K562 (cell line): ENCODE measurements around the gene VPS9D1. TPM values are rescaled to one million over a fixed set of nuclear protein-coding genes. Genes with fewer than 3 reads are reported as not detected.

Source experiments
- ATAC-seq: fragments of 200-7000 bp; cut with Tn5 transposase; 3 replicates; pipeline ENCODE4 v1.9.1; 2020; ENCODE audit warnings: moderate library complexity
- BruUV-seq: library from RNA; stranded (reverse); fragments of 400-500 nt; replicated peaks from 2 replicates; lab custom pipeline; 2021; lab: Mats Ljungman, UMichigan
- CTCF ChIA-PET: fragments of 300-600 bp; formaldehyde crosslinking; extraction: SDS; loops from one replicate; lab custom pipeline; 2021; ENCODE audit warnings: low intra/inter-chr PET ratio; lab: Yijun Ruan, JAX
- POLR2A ChIA-PET: fragments of 300-600, 350-650 bp; sonication (Branson Sonifier 250); formaldehyde crosslinking; extraction: SDS; loops from one replicate; lab custom pipeline; 2021; ENCODE audit warnings: antibody characterized with exemption, inconsistent platforms; lab: Yijun Ruan, JAX
- DNase-seq, 4 experiments: peaks; one replicate each; pipeline versions ENCODE4 v3.0.0 to v3.0.0-alpha.2; 2011 to 2018; ENCODE audit warnings: low spot score in 3 of 4, mixed read lengths in 3 of 4; ENCODE audit errors: extremely low read depth in 1 of 4
- FAIRE-seq: peaks from 2 replicates; lab custom pipeline; 2011; peaks lifted over from hg19 to GRCh38; lab: Jason Lieb, UNC
- H2AFZ ChIP-seq: 2 replicates; pipeline ENCODE4 v1.6.0; 2011; ENCODE audit warnings: low read depth, low read length, control low read depth, inconsistent platforms
- H3K27ac ChIP-seq: fragments of 200-600 bp; 3 replicates; pipeline ENCODE4 v1.8.0; 2011; ENCODE audit warnings: low read depth, mild to moderate bottlenecking, control low read depth, inconsistent platforms, low read length, moderate library complexity, mixed read lengths; ENCODE audit errors: extremely low read depth
- H3K27me3 ChIP-seq, 2 experiments: fragments of 300-600 bp in 1 of 2; 2 replicates in 1 of 2; 3 replicates in 1 of 2; pipeline versions ENCODE4 v1.6.0 to v1.8.0; 2011; ENCODE audit warnings: inconsistent platforms in 2 of 2, low read length in 2 of 2, mild to moderate bottlenecking in 1 of 2, mixed read lengths in 1 of 2, moderate library complexity in 1 of 2; ENCODE audit not compliant: control insufficient read depth in 2 of 2, insufficient read depth in 2 of 2
- H3K36me3 ChIP-seq: fragments of 300-600 bp; 3 replicates; pipeline ENCODE4 v1.8.0; 2011; ENCODE audit warnings: mild to moderate bottlenecking, low read length, inconsistent platforms; ENCODE audit not compliant: control insufficient read depth, insufficient read depth
- H3K4me1 ChIP-seq, 2 experiments: fragments of 200-600 bp in 1 of 2; replicated peaks in 1 of 2; 2 replicates in 1 of 2; 3 replicates in 1 of 2; pipeline versions ENCODE4 v1.5.1 to v1.8.0; 2011; ENCODE audit warnings: inconsistent platforms in 2 of 2, low read length in 2 of 2, mild to moderate bottlenecking in 1 of 2, mixed read lengths in 1 of 2, moderate library complexity in 1 of 2; ENCODE audit not compliant: control insufficient read depth in 2 of 2, insufficient read depth in 2 of 2
- H3K4me2 ChIP-seq: 2 replicates; pipeline ENCODE4 v1.6.1; 2011; ENCODE audit warnings: low read length, control low read depth, inconsistent platforms, mixed read lengths; ENCODE audit not compliant: insufficient read depth
- H3K4me3 ChIP-seq: fragments of 200-600 bp; sonication (generic), shearing (Covaris generic); 2 replicates; pipeline ENCODE4 v1.5.1; 2016; ENCODE audit warnings: control low read depth, inconsistent platforms
- H3K79me2 ChIP-seq: fragments of 200-600 bp; 3 replicates; pipeline ENCODE4 v1.8.0; 2011; ENCODE audit warnings: low read length, inconsistent platforms; ENCODE audit not compliant: control insufficient read depth, insufficient read depth
- H3K9ac ChIP-seq, 2 experiments: 2 replicates each; pipeline versions ENCODE4 v1.6.0 to v1.6.1; 2011; ENCODE audit warnings: low read depth in 2 of 2, low read length in 2 of 2, control low read depth in 1 of 2, inconsistent platforms in 1 of 2, mild to moderate bottlenecking in 1 of 2, mixed read lengths in 1 of 2; ENCODE audit not compliant: insufficient read depth in 1 of 2
- H3K9me1 ChIP-seq: one replicate; pipeline ENCODE4 v1.6.0; 2011; ENCODE audit warnings: inconsistent platforms, mild to moderate bottlenecking, low read length, moderate library complexity; ENCODE audit not compliant: control insufficient read depth, insufficient read depth
- H3K9me3 ChIP-seq: replicated peaks from 2 replicates; pipeline ENCODE4 v1.5.1; 2011; ENCODE audit warnings: low read depth, low read length, inconsistent platforms; ENCODE audit not compliant: control insufficient read depth, insufficient read depth
- H4K20me1 ChIP-seq: replicated peaks from 2 replicates; pipeline ENCODE4 v1.6.1; 2011; ENCODE audit warnings: low read length, inconsistent platforms, mixed read lengths; ENCODE audit not compliant: control insufficient read depth, insufficient read depth
- BACH1 ChIP-seq: fragments of 200-800 bp; sonication (Bioruptor generic); IDR thresholded peaks from 2 replicates; pipeline ENCODE4 v1.6.1; 2016; ENCODE audit warnings: missing genetic modification characterization, missing compliant biosample characterization
- EP300 ChIP-seq: IDR thresholded peaks from 2 replicates; pipeline ENCODE4 v1.6.1; 2012; ENCODE audit warnings: low read length, improper control_type of control experiment
- FOXK1 ChIP-seq: sonication (generic); formaldehyde crosslinking; IDR thresholded peaks from 2 replicates; pipeline ENCODE4 v1.8.0; 2022; ENCODE audit warnings: missing genetic modification reagents, mild to moderate bottlenecking, borderline replicate concordance
- HDAC3 ChIP-seq: fragments of 450-650 bp; IDR thresholded peaks from 2 replicates; pipeline ENCODE4 v1.6.1; 2018; ENCODE audit warnings: borderline replicate concordance, mild to moderate bottlenecking, moderate library complexity; ENCODE audit not compliant: partially characterized antibody
- SIX5 ChIP-seq, 2 experiments: IDR thresholded peaks; 2 replicates each; pipeline ENCODE4 v1.6.1; 2011; ENCODE audit warnings: low read length in 2 of 2, borderline replicate concordance in 1 of 2, low read depth in 1 of 2, mild to moderate bottlenecking in 1 of 2, moderate library complexity in 1 of 2; ENCODE audit not compliant: insufficient read depth in 1 of 2
- STAT5A ChIP-seq: IDR thresholded peaks from 2 replicates; pipeline ENCODE4 v1.6.1; 2012; ENCODE audit warnings: low read length, inconsistent platforms, borderline replicate concordance
- YY1 ChIP-seq, 3 experiments: IDR thresholded peaks; 2 replicates each; pipeline ENCODE4 v1.6.1; 2011; ENCODE audit warnings: low read length in 2 of 3, mild to moderate bottlenecking in 2 of 3, moderate library complexity in 2 of 3, borderline replicate concordance in 1 of 3, control low read depth in 1 of 3, low read depth in 1 of 3; ENCODE audit not compliant: insufficient read depth in 3 of 3, insufficient replicate concordance in 2 of 3, control insufficient read depth in 1 of 3, insufficient read length in 1 of 3; ENCODE audit errors: extremely low read depth in 1 of 3
- ZKSCAN3 ChIP-seq: fragments of 250-450 bp; sonication (Bioruptor Pico); IDR thresholded peaks from 2 replicates; pipeline ENCODE4 v1.4.0; 2020
- ZNF146 ChIP-seq: IDR thresholded peaks from one replicate; pipeline ENCODE4 v1.6.1; 2018; ENCODE audit warnings: missing compliant biosample characterization; ENCODE audit not compliant: unreplicated experiment
- ZNF668 ChIP-seq: fragments of 250-450 bp; sonication (Bioruptor Pico); IDR thresholded peaks from 2 replicates; pipeline ENCODE4 v1.8.0; 2022; ENCODE audit warnings: mild to moderate bottlenecking, inconsistent platforms
- ZNF778 ChIP-seq: fragments of 450-650 bp; formaldehyde crosslinking; IDR thresholded peaks from 2 replicates; pipeline ENCODE4 v1.4.0; 2020; ENCODE audit warnings: mild to moderate bottlenecking, moderate library complexity
- ZNF830 ChIP-seq: fragments of 250-450 bp; sonication (Bioruptor Pico); IDR thresholded peaks from 2 replicates; pipeline ENCODE4 v1.5.0; 2021; ENCODE audit warnings: mild to moderate bottlenecking
- WGBS: fragments of 100-300 bp; shearing (Covaris generic); methylation state at CpG from one replicate; pipeline ENCODE4 v1.1.6; 2016; ENCODE audit warnings: low coverage, mixed read lengths; ENCODE audit not compliant: insufficient coverage; ENCODE audit errors: missing lambda C conversion rate; 5-methylcytosine and 5-hydroxymethylcytosine counted together
- in situ Hi-C: fragments of 300-500 bp; cut with MboI; formaldehyde crosslinking; loops from 4 replicates; pipeline ENCODE4 v1.15.0; 2018; ENCODE audit warnings: inconsistent platforms, mixed read lengths
- intact Hi-C: fragments of 100-400 bp; cut with micrococcal nuclease; formaldehyde crosslinking; loops from 2 replicates; pipeline ENCODE4 v1.14.2; 2022
- polyA plus RNA-seq, 8 experiments: library from polyadenylated mRNA; depleted of rRNA in 4 of 8; stranded (reverse) in 5 of 8; unstranded in 3 of 8; fragments of >200 nt; fragmentation: Nextera tagmentation in 2 of 8; fragmentation: Illumina TruSeq in 1 of 8; extraction: Ambion mirVana in 2 of 8; extraction: Trizol in 1 of 8; gene quantifications; 2 replicates each; pipeline versions ENCODE4 v1.2.1 to v1.2.3, GENCODE V29; 2011 to 2014; ENCODE audit warnings: inconsistent platforms in 1 of 8, missing spikeins in 1 of 8
- total RNA-seq, 7 experiments: library from RNA; depleted of rRNA in 6 of 7; stranded (reverse); fragments of >200 nt in 6 of 7; fragmentation: Illumina TruSeq in 2 of 7; extraction: Trizol in 2 of 7; gene quantifications; 2 replicates each; pipeline versions ENCODE4 v1.2.1 to v1.2.3, GENCODE V29; 2011 to 2021; ENCODE audit warnings: low replicate concordance in 1 of 7
- TF ChIP-seq, protein P1 (sequence below): sonication (generic); formaldehyde crosslinking; IDR thresholded peaks from 2 replicates; pipeline ENCODE4 v1.9.0; 2022; ENCODE audit warnings: mild to moderate bottlenecking, missing genetic modification reagents
- TF ChIP-seq, protein P2 (sequence below): sonication (generic); formaldehyde crosslinking; IDR thresholded peaks from 2 replicates; pipeline ENCODE4 v1.8.0; 2022; ENCODE audit warnings: mild to moderate bottlenecking, missing genetic modification reagents
- TF ChIP-seq, protein P3 (sequence below), 2 experiments: IDR thresholded peaks; 2 replicates each; pipeline ENCODE4 v1.6.1; 2011; ENCODE audit warnings: borderline replicate concordance in 1 of 2, control low read depth in 1 of 2, low read depth in 1 of 2, low read length in 1 of 2, mild to moderate bottlenecking in 1 of 2, mixed read lengths in 1 of 2, moderate library complexity in 1 of 2; ENCODE audit not compliant: insufficient read depth in 1 of 2, insufficient read length in 1 of 2, poor library complexity in 1 of 2, severe bottlenecking in 1 of 2; ENCODE audit errors: extremely low read depth in 1 of 2
- TF ChIP-seq, protein P4 (sequence below): IDR thresholded peaks from 2 replicates; pipeline ENCODE4 v1.6.1; 2014; ENCODE audit warnings: antibody characterized with exemption

The VPS9D1 gene
- total and polyA plus RNA-seq, 9 of the 15 experiments (the other 6 are each of a cell fraction or from before 2014, with no cell fraction given) = 0.33 to 3.1 (median 1.1) TPM

DNA sequence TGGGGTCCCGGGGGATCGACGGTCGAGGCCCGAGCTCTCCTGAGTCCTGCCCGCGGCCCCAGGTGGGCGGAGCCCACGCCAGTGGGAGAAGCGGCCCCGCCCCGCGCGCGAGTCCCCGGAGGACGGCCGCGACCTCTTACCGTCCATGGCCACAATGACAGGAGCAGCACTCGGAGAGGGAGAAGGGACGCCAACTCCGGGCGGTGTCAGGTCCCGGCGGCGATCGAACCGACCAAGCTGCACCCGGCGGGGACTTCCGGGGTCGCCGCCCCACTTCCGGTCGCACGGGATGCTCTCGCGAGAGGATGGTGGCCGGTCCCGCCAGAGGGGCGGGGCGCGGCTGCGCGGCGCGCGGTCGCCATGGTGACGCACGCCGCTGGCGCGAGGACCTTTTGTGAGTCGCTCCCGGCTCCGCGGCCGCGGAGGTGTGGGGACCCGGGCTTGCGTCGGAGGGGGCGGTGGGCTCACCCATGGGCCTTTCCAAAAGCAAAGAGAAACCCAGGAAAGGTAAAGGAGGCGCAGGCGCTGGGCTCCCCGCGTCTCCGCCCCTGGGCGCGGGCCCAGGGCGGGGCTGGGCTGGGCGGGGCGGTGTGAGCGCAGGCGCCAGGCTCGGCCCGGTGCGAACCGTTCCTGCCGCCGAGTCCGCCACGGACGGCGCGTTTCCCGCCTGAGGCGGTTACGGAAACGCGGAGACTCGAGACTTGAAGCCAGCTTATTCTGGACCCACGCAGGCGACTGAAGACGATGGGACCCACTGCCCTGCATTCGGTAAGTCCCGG, 63.1 kb downstream of the VPS9D1 start, which contains the start of the genes CHMP1A and SPATA33:
Gene CHMP1A, minus strand, starts transcription at position 267 of the 779 bp plus-strand sequence. Its CDS starts 120 bp downstream, at position 147.
Gene SPATA33, plus strand, starts transcription at position 395 of the 779 bp plus-strand sequence. Its CDS starts 76 bp downstream, at position 471.
- intact Hi-C loops (no loop called here), in situ Hi-C loops (no loop called here)
- under 1% methylated on average over 52 of the region's 99 CpGs for WGBS
- Histone ChIP-seq H3K4me1 (peaks cover 4 to 49% of the 10 kb centered on the region in 2 experiments; a peak in 3 of 5 replicates), H3K36me3 (peaks cover 43% of the 10 kb centered on the region), H3K9me1 (peaks cover 7% of the 10 kb centered on the region), H3K4me3 (peak within 1 kb of the TSS; percentile 70), H3K9ac (peak within 1 kb of the TSS; percentile 86 to 99), H3K27me3 (no peaks in the 10 kb centered on the region), H2AFZ (peak within 1 kb of the TSS; percentile 81), H4K20me1 (peaks cover 4% of the 10 kb centered on the region; the same call in 1 of the 2 replicates), H3K4me2 (peak within 1 kb of the TSS; percentile 87), H3K27ac (peak within 1 kb of the TSS; percentile 82), H3K9me3 (no peaks in the 10 kb centered on the region; the same call in 1 of the 2 replicates), H3K79me2 (peaks cover 69% of the 10 kb centered on the region)
- ChIA-PET CTCF (interaction anchor here (0.7 kb wide), 1 partner anchor 750 kb away, joined by 3 read pairs; no protein-coding TSS in a partner anchor), POLR2A (interaction anchor here (0.5 to 1.8 kb wide), 8 partner anchors 9 to 884 kb away, joined by 3 to 6 read pairs (median 3); no protein-coding TSS in a partner anchor)
- DNase-seq (peak; percentile 93 to 96 (median 94)), FAIRE-seq (peak; percentile 78), ATAC-seq (peak; percentile 97)
- BruUV-seq = no TSS peak
- TF ChIP-seq ZNF778 (CRISPR knock-in tag) (no peak), YY1 (IDR thresholded peaks at IDR 0.05; ENCODE audit: borderline replicate concordance in 1 of 3, control insufficient read depth in 1 of 3, extremely low read depth in 1 of 3, insufficient read depth in 3 of 3, insufficient read length in 1 of 3, insufficient replicate concordance in 2 of 3, low read depth in 1 of 3, low read length in 2 of 3) (peak in 1 of 3 experiments; percentile 14), ZNF146 (CRISPR knock-in tag) (no peak), HDAC3 (no peak), ZNF830 (CRISPR knock-in tag) (no peak), STAT5A (no peak), EP300 (no peak), ZNF668 (CRISPR knock-in tag) (no peak), SIX5 (IDR thresholded peaks at IDR 0.05; ENCODE audit: borderline replicate concordance in 1 of 2, insufficient read depth in 1 of 2, low read depth in 1 of 2, low read length in 2 of 2) (no peak), FOXK1 (CRISPR knock-in tag) (no peak), BACH1 (tag) (no peak), ZKSCAN3 (CRISPR knock-in tag) (no peak)
- TF ChIP-seq, protein P1, sequence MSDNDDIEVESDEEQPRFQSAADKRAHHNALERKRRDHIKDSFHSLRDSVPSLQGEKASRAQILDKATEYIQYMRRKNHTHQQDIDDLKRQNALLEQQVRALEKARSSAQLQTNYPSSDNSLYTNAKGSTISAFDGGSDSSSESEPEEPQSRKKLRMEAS (CRISPR knock-in tag) = no peak; the same call in 1 of the 2 replicates
- TF ChIP-seq, protein P2, sequence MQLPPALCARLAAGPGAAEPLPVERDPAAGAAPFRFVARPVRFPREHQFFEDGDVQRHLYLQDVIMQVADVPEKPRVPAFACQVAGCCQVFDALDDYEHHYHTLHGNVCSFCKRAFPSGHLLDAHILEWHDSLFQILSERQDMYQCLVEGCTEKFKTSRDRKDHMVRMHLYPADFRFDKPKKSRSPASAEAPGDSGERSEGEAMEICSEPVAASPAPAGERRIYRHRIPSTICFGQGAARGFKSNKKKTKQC (CRISPR knock-in tag) = peak; percentile 54; the same call in 1 of the 2 replicates
- TF ChIP-seq, protein P3, sequence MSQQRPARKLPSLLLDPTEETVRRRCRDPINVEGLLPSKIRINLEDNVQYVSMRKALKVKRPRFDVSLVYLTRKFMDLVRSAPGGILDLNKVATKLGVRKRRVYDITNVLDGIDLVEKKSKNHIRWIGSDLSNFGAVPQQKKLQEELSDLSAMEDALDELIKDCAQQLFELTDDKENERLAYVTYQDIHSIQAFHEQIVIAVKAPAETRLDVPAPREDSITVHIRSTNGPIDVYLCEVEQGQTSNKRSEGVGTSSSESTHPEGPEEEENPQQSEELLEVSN (IDR thresholded peaks at IDR 0.05; ENCODE audit: borderline replicate concordance in 1 of 2, extremely low read depth in 1 of 2, insufficient read depth in 1 of 2, insufficient read length in 1 of 2, low read depth in 1 of 2, low read length in 1 of 2, poor library complexity in 1 of 2, severe bottlenecking in 1 of 2) = peak; percentile 94 to 96
- TF ChIP-seq, protein P4, sequence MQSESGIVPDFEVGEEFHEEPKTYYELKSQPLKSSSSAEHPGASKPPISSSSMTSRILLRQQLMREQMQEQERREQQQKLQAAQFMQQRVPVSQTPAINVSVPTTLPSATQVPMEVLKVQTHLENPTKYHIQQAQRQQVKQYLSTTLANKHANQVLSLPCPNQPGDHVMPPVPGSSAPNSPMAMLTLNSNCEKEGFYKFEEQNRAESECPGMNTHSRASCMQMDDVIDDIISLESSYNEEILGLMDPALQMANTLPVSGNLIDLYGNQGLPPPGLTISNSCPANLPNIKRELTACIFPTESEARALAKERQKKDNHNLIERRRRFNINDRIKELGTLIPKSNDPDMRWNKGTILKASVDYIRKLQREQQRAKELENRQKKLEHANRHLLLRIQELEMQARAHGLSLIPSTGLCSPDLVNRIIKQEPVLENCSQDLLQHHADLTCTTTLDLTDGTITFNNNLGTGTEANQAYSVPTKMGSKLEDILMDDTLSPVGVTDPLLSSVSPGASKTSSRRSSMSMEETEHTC = no peak
